Measurements from ENCODE around the gene GLG1.
"Not testable (repeated sequence)": the region's sequence is repeated elsewhere in the genome, so short reads cannot be mapped to it uniquely, and the experiment has no call there.

GLG1 gene

GRCh38 chr16:74606521-74607309 is at the start of gene GLG1:
Gene GLG1, minus strand, starts transcription at chr16:74607114. Its CDS starts 20 bp downstream, at chr16:74607094.
- DNase-seq (ENCODE audit: low read depth), result peak; percentile 72

GRCh38 chr16:74654536-74655050 is 47.7 kb upstream of the GLG1 start:
- no peak for DNase-seq (ENCODE audit: low read depth)

DNA sequence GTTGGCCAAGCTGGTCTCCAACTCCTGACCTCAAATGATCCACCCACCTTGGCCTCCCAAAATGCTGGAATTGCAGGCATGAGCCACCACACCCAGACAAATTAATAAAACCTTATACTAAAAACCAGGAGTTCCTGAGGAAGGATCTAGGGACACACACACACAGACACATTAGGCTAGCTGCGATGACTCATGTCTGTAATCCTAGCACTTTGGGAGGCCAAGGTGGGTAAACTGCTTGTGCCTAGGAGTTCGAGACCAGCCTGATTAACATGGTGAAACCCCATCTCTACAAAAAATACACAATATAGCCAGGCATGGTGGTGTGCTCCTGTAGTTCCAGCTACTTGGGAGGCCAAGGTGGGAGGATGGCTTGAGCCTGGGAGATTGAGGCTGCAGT is 46.0 kb upstream of the GLG1 start:
- not testable (repeated sequence) for DNase-seq (ENCODE audit: low read depth)

- no peak for DNase-seq (ENCODE audit: low read depth)
Measured at GRCh38 chr16:74652249-74652648, 45.3 kb upstream of the GLG1 start.

GRCh38 chr16:74651841-74652240 is 44.9 kb upstream of the GLG1 start:
- no peak for DNase-seq (ENCODE audit: low read depth)

GRCh38 chr16:74650966-74651567 is 44.2 kb upstream of the GLG1 start:
- no peak for DNase-seq (ENCODE audit: low read depth)

DNA sequence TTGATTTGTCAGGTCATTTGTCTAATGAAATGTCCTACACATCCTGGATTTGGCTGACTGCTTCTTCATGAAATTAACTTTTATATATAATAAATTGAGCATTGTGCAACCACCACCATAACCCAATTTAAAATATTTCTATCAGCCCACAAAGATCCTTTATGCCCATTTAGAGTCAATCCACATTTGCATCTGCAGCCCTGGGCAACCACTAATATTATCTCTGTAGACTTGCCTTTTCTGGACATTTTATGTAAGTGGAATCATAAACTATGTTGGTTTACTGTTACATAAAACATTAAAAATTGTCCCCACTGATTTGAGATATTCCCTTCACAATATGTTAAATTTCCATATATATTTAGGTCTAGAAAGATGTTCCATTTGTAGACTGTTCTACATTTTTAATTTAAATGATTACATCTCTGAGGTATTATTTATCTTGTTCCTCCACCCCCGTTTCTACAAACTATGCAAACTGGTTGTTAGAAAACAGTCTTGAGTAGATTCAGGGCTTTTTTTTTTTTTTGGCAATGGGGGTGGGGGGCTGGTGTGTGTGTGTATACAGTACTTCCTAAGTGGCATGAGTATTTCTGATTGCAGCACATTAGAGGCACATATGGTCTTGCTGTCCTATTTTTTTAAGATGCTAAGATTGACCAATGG is 43.1 kb upstream of the GLG1 start:
- no peak for DNase-seq (ENCODE audit: low read depth)

- DNase-seq (ENCODE audit: low read depth), result no peak
Measured at GRCh38 chr16:74641969-74642368, 35.1 kb upstream of the GLG1 start.

DNA sequence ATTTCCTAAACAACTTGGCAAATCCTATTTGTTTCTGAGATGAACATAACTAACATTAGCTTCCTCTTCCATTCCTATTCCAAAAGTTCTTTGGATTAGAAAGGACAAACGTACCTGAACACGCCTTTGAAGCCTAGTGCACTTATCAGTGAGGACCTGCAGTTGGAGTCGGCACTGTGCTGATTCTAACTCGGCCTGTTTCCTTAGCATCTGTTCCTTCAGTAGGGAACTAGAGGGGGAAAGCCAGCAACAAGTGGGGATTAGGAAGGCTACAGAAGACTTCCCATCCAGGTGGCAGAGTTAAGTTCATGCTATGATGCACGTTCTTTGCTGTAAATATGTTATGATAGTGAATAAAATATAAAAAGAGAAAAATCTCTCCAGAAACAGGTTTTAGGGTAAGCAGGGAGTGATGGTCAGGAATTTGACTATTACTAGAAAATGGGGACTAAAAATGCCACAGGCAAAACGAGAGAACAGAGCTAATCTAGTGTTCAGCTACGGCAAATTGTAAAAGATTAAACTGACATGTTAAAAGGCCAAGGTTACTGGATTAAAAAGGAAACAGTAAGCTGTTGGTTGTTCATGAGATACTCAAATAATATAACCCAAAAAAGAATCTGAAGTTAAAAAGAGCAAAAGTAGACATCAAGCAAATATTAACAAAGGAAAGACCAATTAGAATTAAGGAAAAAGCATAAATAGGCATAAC is 31.0 kb upstream of the GLG1 start:
- DNase-seq (ENCODE audit: low read depth), result no peak

DNA sequence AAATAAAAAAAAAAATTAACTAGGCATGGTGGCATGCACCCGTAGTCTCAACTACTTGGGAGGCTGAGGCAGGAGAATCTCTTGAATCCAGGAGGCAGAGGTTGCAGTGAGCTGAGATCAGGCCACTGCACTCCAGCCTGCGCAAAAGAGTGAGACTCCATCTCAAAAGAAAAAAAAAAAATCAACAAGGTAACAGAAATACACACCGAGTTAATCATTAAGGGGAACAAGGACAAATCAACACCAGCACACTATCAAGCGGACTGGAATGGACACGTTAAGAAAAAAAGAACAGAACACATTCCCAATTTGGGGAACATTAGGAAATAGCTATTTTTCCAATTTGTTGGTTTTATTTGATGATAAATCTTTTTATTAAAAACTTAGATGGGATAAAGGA is 28.4 kb upstream of the GLG1 start:
- DNase-seq (ENCODE audit: low read depth), result no peak

- no peak for DNase-seq (ENCODE audit: low read depth)
Measured at GRCh38 chr16:74633686-74634085, 26.8 kb upstream of the GLG1 start.

DNA sequence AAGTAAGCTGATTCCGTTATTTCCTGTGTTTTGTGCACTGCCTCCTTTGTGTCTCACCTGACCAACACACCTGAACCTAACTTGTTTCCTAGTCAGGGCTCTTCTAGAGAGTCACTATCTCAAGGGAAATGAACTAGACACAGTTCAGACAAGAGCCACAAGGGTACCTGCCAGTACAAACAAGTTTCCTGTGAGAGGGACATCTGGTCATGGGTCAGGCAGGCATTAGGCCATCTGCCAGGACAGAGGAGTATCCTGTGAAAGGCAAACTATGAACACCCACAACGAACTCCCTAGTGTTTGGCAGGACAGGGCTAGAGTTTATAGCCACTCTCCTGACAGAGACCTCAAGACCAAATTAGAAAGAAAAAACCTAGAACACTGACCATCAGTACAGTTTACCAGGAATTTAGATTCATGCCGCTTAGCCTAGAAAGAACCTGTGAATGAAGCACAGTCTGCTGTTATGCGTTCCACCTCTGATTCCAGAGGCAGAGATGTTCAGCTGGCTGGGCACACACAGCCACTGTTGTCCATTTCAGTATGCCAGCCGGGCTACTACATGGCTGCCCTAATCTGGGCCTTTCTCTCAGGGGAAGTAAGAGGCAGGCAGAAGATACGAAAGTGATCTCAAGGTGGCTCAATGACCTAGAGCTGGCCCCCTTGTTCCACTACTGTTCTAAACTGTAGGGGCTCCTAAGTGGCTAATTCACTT is 20.7 kb upstream of the GLG1 start:
- DNase-seq (ENCODE audit: low read depth), result no peak

DNA sequence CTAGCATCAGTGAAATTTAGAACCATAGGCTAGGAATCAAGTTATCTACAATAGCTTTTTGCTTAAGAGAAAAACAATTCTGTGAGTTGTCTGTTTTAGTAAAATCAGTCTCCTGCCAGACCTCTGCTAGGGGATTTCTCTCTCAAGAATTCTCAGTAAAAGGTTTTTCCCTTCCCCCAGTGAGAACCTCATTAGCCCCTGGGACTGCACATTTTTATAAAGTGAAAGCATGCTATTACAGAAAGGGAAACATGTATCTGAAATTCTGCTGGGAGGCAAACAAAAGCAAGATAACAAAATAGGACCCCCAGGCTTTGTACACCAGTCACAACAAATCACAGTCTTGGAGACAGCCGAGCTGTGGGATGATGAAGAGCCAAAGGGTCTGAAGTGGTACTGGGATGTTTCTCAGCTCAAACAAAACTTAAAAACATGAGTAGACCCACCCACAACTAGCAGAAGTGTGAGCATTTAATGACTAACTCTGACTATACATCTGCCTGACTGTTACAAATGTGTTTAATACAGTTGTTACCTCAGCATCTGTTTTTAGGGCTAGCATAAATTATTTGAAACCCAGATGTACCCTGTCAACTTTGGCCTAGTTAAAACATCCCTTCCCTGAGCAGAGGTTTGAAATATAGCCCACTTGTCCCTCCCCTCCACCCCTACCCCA is 20.0 kb upstream of the GLG1 start:
- no peak for DNase-seq (ENCODE audit: low read depth)

DNA sequence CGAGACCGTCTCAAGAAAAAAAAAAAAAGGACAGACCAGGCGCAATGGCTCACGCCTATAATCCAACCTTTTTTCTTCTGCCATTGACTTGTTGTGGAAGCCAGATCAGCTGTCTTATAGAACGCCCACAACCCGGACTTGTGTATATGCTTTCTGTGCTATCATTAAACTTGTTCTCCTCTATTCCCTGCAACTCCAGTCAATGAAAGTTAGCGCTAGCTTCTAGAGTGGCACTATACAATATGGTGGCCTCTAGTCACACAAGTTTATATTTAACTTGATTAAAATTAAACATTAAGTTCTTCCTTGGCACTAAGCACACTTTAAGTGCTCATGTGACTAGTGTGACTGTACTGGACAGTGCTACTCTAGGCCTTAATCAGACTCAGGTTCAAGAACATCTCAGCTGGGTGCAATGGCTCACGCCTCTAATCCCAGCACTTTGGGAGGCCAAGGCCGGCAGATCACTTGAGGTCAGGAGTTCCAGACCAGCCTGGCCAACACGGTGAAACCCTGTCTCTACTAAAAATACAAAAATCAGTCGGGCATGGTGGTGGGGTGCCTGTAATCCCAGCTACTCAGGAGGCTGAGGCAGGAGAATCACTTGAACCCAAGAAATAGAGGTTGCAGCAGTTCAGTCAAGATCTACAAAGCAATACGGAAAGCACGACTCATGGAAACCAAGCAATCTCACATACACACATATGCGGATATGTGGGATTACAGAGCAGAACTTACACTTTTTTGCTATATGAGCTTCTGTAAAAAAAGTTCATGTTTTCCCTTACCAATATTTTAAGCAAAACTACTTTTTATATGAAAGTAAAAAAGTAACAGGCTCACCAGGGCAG is 18.8 kb upstream of the GLG1 start:
- DNase-seq (ENCODE audit: low read depth), result no peak

DNA sequence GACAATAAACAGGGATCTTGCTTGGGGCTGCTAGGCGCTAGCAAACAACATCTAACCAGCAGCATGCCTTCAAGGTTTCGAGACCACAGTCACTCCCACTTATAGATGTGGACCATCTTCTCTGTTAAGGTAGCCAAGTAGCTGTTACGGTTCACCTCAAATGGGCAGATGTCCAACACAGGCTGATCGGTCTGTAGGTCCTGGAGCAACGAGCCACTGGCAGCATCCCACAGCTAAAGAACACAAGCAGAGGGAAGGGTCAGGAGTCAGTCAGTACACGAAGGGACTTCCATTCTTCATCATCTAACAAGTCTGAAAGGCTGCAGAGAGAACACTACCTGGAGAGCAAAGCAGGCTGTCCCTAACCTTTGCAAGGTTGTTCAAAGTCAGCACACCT is 16.9 kb upstream of the GLG1 start:
- no peak for DNase-seq (ENCODE audit: low read depth)

DNA sequence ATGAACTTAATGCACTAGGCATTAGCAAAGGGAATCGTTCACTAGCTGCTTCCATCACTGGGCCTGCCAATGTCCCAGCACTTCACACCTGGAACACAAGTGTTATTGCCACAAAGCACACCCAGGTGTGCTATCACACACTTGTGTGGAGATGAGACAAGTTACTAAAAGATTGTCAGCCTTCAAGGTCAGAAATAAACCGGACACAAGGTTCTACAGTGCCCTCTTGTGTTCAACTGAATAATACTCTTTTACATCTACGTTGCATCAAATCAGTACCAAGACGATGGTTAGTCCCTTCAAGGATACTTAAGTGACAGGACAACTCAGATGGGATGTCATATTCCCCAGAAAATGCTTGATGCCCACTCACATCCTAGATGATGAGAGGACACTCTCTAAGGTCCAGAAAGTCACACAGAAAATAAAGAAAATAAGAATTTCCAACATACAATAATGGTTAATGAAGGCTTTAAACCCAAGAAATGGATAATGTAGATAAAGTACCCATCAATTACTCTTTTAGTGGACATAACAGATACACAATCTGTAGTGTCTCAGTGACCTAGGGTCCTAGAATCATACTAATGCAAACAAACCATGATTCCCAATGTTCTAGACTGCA is 16.4 kb upstream of the GLG1 start:
- peak; percentile 8 for DNase-seq (ENCODE audit: low read depth)

GRCh38 chr16:74622005-74622404 is 15.1 kb upstream of the GLG1 start:
- DNase-seq (ENCODE audit: low read depth), result no peak

GRCh38 chr16:74617206-74617788 is 10.4 kb upstream of the GLG1 start:
- DNase-seq (ENCODE audit: low read depth), result no peak

- DNase-seq (ENCODE audit: low read depth), result no peak
Measured at GRCh38 chr16:74611721-74612120, 4.8 kb upstream of the GLG1 start.
